Measurements from ENCODE around the gene RHOG. TPM values are rescaled to one million over a fixed set of nuclear protein-coding genes. Genes with fewer than 3 reads are reported as not detected.

Gene RHOG
- total and polyA plus RNA-seq, 9 of the 15 experiments (the other 6 are each of a cell fraction or from before 2014, with no cell fraction given), result 22.6 to 162 (median 80.3) TPM

DNA sequence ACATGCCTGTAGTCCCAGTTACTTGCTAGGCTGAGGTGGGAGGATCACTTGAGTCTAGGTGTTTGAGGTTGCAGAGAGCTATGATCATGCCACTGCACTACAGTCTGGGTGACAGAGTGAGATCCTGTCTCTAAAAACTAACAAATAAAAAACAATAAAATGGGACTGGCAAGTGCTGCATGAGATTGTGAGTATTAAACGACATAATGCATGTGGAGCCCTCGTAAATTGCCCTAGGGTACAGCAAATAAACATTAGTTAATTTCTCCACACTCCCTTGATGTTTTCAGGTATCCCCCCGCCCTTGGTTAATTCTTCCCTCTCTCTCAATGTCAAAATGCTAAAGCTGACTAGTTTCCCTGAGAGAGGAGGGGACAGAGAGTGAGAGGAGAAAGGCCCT lies 4.9 kb upstream of the RHOG start:
- no peak overlapping the region for H3K4me2 ChIP-seq (ENCODE audit: insufficient read depth, low read length)
- ATAC-seq, result no peak
- TF ChIP-seq KDM1A (IDR thresholded peaks at IDR 0.05) (no peak), STAT5B (CRISPR knock-in tag; IDR thresholded peaks at IDR 0.05) (no peak)
- TF ChIP-seq, protein P1, sequence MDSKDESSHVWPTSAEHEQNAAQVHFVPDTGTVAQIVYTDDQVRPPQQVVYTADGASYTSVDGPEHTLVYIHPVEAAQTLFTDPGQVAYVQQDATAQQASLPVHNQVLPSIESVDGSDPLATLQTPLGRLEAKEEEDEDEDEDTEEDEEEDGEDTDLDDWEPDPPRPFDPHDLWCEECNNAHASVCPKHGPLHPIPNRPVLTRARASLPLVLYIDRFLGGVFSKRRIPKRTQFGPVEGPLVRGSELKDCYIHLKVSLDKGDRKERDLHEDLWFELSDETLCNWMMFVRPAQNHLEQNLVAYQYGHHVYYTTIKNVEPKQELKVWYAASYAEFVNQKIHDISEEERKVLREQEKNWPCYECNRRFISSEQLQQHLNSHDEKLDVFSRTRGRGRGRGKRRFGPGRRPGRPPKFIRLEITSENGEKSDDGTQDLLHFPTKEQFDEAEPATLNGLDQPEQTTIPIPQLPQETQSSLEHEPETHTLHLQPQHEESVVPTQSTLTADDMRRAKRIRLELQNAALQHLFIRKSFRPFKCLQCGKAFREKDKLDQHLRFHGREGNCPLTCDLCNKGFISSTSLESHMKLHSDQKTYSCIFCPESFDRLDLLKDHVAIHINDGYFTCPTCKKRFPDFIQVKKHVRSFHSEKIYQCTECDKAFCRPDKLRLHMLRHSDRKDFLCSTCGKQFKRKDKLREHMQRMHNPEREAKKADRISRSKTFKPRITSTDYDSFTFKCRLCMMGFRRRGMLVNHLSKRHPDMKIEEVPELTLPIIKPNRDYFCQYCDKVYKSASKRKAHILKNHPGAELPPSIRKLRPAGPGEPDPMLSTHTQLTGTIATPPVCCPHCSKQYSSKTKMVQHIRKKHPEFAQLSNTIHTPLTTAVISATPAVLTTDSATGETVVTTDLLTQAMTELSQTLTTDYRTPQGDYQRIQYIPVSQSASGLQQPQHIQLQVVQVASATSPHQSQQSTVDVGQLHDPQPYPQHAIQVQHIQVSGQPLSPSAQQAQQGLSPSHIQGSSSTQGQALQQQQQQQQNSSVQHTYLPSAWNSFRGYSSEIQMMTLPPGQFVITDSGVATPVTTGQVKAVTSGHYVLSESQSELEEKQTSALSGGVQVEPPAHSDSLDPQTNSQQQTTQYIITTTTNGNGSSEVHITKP (IDR thresholded peaks at IDR 0.05; ENCODE audit: partially characterized antibody), result peak; percentile 64

More for the DNA sequence above, 4.9 kb upstream of the RHOG start:
- intact Hi-C loops (cut with micrococcal nuclease), result no loop called here
- H3K9ac ChIP-seq (ENCODE audit: insufficient read depth in 1 of 2, low read depth in 2 of 2, low read length in 2 of 2), result no peak overlapping the region; a peak in 1 of 4 replicates
- ChIA-PET POLR2A (interaction anchor here (0.6 kb wide), 1 partner anchor 841 kb away, joined by 3 read pairs; no protein-coding TSS in a partner anchor), CTCF (ENCODE audit: low intra/inter-chr PET ratio) (no interaction called here)
- no peaks in the 10 kb centered on the region for H3K9me1 ChIP-seq (ENCODE audit: control insufficient read depth, insufficient read depth, low read length)
- DNase-seq (ENCODE audit: extremely low read depth in 1 of 4, low spot score in 3 of 4) (no peak), FAIRE-seq (no peak)
- no peak overlapping the region for H3K4me3 ChIP-seq
- peaks cover 5% of the 10 kb centered on the region; the same call in 2 of the 3 replicates for H3K79me2 ChIP-seq (ENCODE audit: control insufficient read depth, insufficient read depth, low read length)
- in situ Hi-C loops (cut with MboI), result loop anchor here (5.0 kb wide), 1 partner anchor 227 kb away; no protein-coding TSS in a partner anchor
- H2AFZ ChIP-seq (ENCODE audit: low read depth, low read length), result no peak overlapping the region
- peaks cover 6 to 25% of the 10 kb centered on the region in 2 experiments for H3K4me1 ChIP-seq (replicated peaks in 1 of 2; ENCODE audit: control insufficient read depth in 2 of 2, insufficient read depth in 2 of 2, low read length in 2 of 2)
- H4K20me1 ChIP-seq (replicated peaks; ENCODE audit: control insufficient read depth, insufficient read depth, low read length), result no peaks in the 10 kb centered on the region
- no TSS peak for BruUV-seq (replicated peaks)
- H3K36me3 ChIP-seq (ENCODE audit: control insufficient read depth, insufficient read depth, low read length), result no peaks in the 10 kb centered on the region
- H3K9me3 ChIP-seq (replicated peaks; ENCODE audit: control insufficient read depth, insufficient read depth, low read depth, low read length), result no peaks in the 10 kb centered on the region
- H3K27me3 ChIP-seq (ENCODE audit: control insufficient read depth in 2 of 2, insufficient read depth in 2 of 2, low read length in 2 of 2), result no peaks in the 10 kb centered on the region
- 53% methylated on average over 3 of the region's 3 CpGs for WGBS (ENCODE audit: insufficient coverage, low coverage, missing lambda C conversion rate)
- H3K27ac ChIP-seq (ENCODE audit: extremely low read depth, low read depth, low read length), result no peak overlapping the region

Measured in K562 (cell line).